HAP-1 (cell line): ENCODE data around the gene TSPAN32.
"Not testable (repeated sequence)": the region's sequence is repeated elsewhere in the genome, so short reads cannot be mapped to it uniquely, and the experiment has no call there.

Experiments
- DNase-seq, 2 experiments: peaks; one replicate each; pipeline ENCODE4 v3.0.0-alpha.2; 2016 to 2020; ENCODE audit warnings: low spot score in 2 of 2
- H3K27me3 ChIP-seq: fragments of 250-450 bp; sonication (Bioruptor Pico); 2 replicates; pipeline ENCODE4 v1.5.1; 2020; ENCODE audit warnings: low read depth, mild to moderate bottlenecking, moderate library complexity
- H3K36me3 ChIP-seq: fragments of 250-450 bp; sonication (Bioruptor Pico); replicated peaks from 2 replicates; pipeline ENCODE4 v1.5.1; 2020; ENCODE audit warnings: mild to moderate bottlenecking
- H3K4me1 ChIP-seq: fragments of 250-450 bp; sonication (Bioruptor Pico); 2 replicates; pipeline ENCODE4 v1.5.1; 2020; ENCODE audit warnings: mild to moderate bottlenecking
- H3K4me3 ChIP-seq: fragments of 250-450 bp; sonication (Bioruptor Pico); 2 replicates; pipeline ENCODE4 v1.5.1; 2020; ENCODE audit warnings: mild to moderate bottlenecking, moderate library complexity
- H3K9me3 ChIP-seq: fragments of 250-450 bp; sonication (Bioruptor Pico); 2 replicates; pipeline ENCODE4 v1.5.1; 2020; ENCODE audit warnings: mild to moderate bottlenecking, moderate library complexity
- in situ Hi-C: fragments of 300-500 bp; cut with MboI; formaldehyde crosslinking; loops from 3 replicates; pipeline ENCODE4 v1.14.3; 2020; ENCODE audit warnings: low sequenced_read_pairs, inconsistent platforms, mixed read lengths

TSPAN32 gene

DNA sequence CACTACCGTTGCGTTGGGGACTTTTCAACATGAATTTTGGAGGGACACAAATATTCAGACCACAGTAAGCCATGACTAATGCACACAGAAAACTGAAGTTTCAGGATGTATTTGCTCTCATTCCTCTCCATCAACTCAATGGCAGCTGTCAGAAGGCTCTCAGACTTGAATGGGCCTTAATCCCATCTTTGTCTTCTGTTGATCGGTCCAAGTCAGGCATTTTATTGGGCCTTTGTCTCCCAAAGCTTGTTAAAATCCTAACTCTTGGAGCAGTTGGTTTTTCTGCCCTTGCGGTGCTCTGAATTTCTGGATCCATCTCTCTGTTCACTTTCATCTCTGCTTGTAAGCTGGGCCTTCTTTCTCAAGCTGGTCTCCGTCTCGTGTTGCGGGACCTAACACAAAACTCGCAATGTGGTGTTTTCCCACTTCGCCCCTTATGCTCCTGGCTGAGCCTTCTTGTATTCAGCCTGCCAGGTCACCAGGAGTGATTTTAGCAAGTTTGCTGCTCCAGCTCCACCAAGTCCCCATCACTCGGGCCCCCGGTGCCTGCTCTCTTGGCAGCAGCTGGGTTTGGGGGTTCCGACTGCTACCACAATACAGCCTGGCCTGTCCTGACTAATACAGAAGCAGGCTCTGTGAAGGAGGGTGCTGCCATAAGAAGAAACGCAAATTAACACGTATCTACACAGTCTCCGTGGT is 27.0 kb downstream of the TSPAN32 start:
- Histone ChIP-seq H3K9me3 (peaks cover 4% of the 10 kb centered on the region; the same call in 1 of the 2 replicates), H3K4me1 (peaks cover 4% of the 10 kb centered on the region), H3K4me3 (no peak overlapping the region), H3K27me3 (no peaks in the 10 kb centered on the region; the same call in 1 of the 2 replicates), H3K36me3 (no peaks in the 10 kb centered on the region)
- in situ Hi-C loops: no loop called here
- DNase-seq: peak; percentile 43 to 72

DNA sequence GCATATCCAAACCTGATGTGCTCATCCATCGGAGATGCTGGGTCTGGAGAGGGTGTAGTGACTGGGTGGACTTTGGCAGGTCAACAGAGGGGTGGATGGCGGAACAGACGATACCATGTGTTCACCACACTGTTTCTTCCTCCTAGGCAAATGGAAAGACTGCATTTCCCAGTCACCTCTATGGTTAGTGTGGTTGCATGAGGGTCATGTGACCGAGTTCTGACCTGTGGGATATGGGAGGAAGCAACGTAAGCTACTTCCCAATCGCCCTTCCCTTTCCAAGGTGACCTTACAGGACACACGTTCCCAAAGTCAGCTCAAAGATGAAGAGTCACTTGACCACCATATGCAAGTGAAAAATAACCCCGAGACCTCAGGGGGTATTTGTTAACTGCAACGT is 27.7 kb downstream of the TSPAN32 start:
- Histone ChIP-seq H3K36me3 (no peaks in the 10 kb centered on the region), H3K27me3 (no peaks in the 10 kb centered on the region; the same call in 1 of the 2 replicates), H3K4me3 (no peak overlapping the region), H3K9me3 (peaks cover 4% of the 10 kb centered on the region; the same call in 1 of the 2 replicates), H3K4me1 (peaks cover 4% of the 10 kb centered on the region)
- no peak for DNase-seq
- in situ Hi-C loops: no loop called here

GRCh38 chr11:2330696-2331095 is 28.9 kb downstream of the TSPAN32 start:
- Histone ChIP-seq H3K36me3 (no peaks in the 10 kb centered on the region), H3K4me3 (no peak overlapping the region), H3K9me3 (peaks cover 4% of the 10 kb centered on the region; the same call in 1 of the 2 replicates), H3K4me1 (peaks cover 4% of the 10 kb centered on the region), H3K27me3 (no peaks in the 10 kb centered on the region; the same call in 1 of the 2 replicates)
- in situ Hi-C loops: no loop called here
- DNase-seq: no peak

- H3K4me1 ChIP-seq: peaks cover 4% of the 10 kb centered on the region
- H3K36me3 ChIP-seq: no peaks in the 10 kb centered on the region
- H3K9me3 ChIP-seq: peaks cover 4% of the 10 kb centered on the region; the same call in 1 of the 2 replicates
- in situ Hi-C loops: no loop called here
- H3K4me3 ChIP-seq: no peak overlapping the region
- no peaks in the 10 kb centered on the region; the same call in 1 of the 2 replicates for H3K27me3 ChIP-seq
- DNase-seq: no peak
Measured at GRCh38 chr11:2331404-2331803, 29.6 kb downstream of the TSPAN32 start.

DNA sequence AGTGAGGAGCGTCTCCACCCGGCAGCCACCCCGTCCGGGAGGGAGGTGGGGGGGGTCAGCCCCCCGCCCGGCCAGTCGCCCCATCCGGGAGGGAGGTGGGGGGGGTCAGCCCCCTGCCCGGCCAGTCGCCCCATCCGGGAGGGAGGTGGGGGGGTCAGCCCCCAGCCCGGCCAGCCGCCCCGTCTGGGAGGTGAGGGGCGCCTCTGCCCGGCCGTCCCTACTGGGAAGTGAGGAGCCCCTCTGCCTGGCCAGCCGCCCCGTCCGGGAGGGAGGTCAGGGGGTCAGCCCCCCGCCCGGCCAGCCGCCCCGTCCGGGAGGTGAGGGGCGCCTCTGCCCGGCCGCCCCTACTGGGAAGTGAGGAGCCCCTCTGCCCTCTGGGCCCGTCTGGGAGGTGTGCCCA is 30.8 kb downstream of the TSPAN32 start:
- H3K4me1 ChIP-seq, H3K9me3 ChIP-seq, H3K4me3 ChIP-seq, in situ Hi-C loops, DNase-seq, H3K27me3 ChIP-seq, H3K36me3 ChIP-seq: not testable (repeated sequence)

DNA sequence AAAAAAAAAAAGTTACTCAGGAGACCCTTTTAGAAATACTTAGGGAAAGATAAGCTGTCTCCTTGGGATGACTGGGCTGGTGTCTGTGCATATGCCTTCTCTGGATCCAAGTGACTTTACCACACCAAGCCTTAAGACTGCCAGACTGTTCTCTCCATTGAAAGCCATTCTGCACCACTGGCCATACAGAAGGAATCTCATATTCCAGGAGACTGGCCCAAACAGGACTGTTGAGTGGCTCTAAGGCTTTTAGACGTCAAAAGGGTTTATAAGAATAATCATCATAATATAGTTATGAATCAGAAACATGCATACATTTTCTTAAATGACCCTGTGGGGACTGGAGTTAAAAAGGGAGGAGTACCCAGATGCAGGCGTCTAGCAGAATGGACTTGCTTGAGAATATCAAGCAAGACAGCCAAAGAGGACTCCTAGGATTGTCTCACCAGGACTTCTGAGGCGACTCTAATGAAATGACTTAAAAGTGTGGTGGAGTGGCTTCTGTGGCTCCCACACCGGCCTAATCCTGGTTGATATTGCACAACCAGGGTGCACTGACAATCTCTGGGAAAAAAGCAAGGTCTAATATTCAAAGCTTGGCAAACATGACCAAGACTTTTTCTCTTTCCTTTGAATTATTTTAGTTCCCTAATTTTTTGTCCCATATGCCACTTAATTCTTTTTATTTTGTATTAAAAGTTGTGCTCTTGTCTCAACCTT is 31.8 kb downstream of the TSPAN32 start:
- in situ Hi-C loops: not testable (repeated sequence)

GRCh38 chr11:2335286-2335685 is 33.5 kb downstream of the TSPAN32 start:
- H3K4me1 ChIP-seq, H3K36me3 ChIP-seq, DNase-seq, H3K27me3 ChIP-seq, H3K9me3 ChIP-seq, H3K4me3 ChIP-seq, in situ Hi-C loops: not testable (repeated sequence)

More for the DNA sequence above, 31.8 kb downstream of the TSPAN32 start:
- H3K9me3 ChIP-seq, H3K4me3 ChIP-seq, H3K27me3 ChIP-seq, H3K36me3 ChIP-seq, DNase-seq, H3K4me1 ChIP-seq: not testable (repeated sequence)

GRCh38 chr11:2338760-2339159 is 36.9 kb downstream of the TSPAN32 start:
- in situ Hi-C loops, H3K4me3 ChIP-seq, H3K36me3 ChIP-seq, H3K27me3 ChIP-seq, H3K9me3 ChIP-seq, H3K4me1 ChIP-seq, DNase-seq: not testable (repeated sequence)

GRCh38 chr11:2342557-2342956 is 40.7 kb downstream of the TSPAN32 start:
- H3K9me3 ChIP-seq: no peaks in the 10 kb centered on the region
- peaks cover 5% of the 10 kb centered on the region for H3K27me3 ChIP-seq
- H3K4me3 ChIP-seq: no peak overlapping the region
- H3K36me3 ChIP-seq: no peaks in the 10 kb centered on the region
- in situ Hi-C loops: no loop called here
- H3K4me1 ChIP-seq: no peaks in the 10 kb centered on the region
- no peak for DNase-seq

DNA sequence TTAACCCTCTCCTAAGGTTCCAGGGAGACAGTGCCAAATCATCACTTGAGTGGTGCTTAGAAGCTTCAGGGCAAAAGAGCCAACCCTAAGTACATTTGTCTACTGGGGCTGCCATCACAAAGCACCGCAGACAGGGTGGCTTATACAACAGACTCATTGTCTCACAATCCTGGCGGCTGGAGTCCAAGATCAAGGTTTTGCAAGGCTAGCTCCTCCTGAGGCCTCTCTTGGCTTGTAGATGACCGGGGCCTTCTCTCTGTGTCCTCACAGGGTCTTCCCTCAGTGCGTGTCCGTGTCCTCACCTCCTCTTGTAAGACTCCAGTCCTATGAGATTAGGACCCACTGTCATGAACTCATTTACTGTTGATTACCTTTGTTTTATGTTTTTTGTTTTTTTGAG is 41.2 kb downstream of the TSPAN32 start:
- H3K9me3 ChIP-seq: no peaks in the 10 kb centered on the region
- no peaks in the 10 kb centered on the region for H3K4me1 ChIP-seq
- peaks cover 5% of the 10 kb centered on the region; the same call in 1 of the 2 replicates for H3K27me3 ChIP-seq
- in situ Hi-C loops: no loop called here
- H3K36me3 ChIP-seq: no peaks in the 10 kb centered on the region
- no peak overlapping the region for H3K4me3 ChIP-seq
- DNase-seq: no peak

- H3K4me1 ChIP-seq: no peaks in the 10 kb centered on the region
- H3K36me3 ChIP-seq: no peaks in the 10 kb centered on the region
- H3K4me3 ChIP-seq: no peak overlapping the region
- peaks cover under 1% of the 10 kb centered on the region; the same call in 1 of the 2 replicates for H3K27me3 ChIP-seq
- no peaks in the 10 kb centered on the region for H3K9me3 ChIP-seq
- DNase-seq: no peak
- in situ Hi-C loops: no loop called here
Measured at GRCh38 chr11:2343502-2343901, 41.7 kb downstream of the TSPAN32 start.

- H3K27me3 ChIP-seq: no peaks in the 10 kb centered on the region
- in situ Hi-C loops: no loop called here
- H3K36me3 ChIP-seq: no peaks in the 10 kb centered on the region
- no peak overlapping the region for H3K4me3 ChIP-seq
- no peak for DNase-seq
- no peaks in the 10 kb centered on the region for H3K4me1 ChIP-seq
- H3K9me3 ChIP-seq: 0 out of 2 replicates have a peak, but pooled peaks cover 2% of the 10 kb centered on the region
Measured at GRCh38 chr11:2345050-2345449, 43.2 kb downstream of the TSPAN32 start.

DNA sequence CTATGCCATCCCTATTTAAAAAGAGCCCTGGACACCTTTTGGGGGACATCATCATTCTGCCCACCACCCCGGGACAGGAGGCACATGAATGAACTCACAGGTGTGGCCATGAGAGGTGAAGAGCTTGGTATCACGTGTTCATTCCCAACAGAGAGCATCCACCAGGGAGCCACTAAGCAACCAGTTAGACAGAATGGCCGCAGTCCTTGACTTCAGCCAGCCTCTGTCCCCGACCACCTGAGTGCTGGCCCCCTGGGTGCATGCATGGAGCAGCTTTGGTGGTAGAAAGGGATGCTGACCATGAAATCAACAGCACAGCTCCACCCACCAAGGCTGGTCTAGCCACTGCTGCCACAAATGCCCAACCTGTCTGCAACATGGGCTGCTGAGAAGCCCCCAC is 44.2 kb downstream of the TSPAN32 start:
- no peaks in the 10 kb centered on the region for H3K27me3 ChIP-seq
- in situ Hi-C loops: no loop called here
- H3K9me3 ChIP-seq: 0 out of 2 replicates have a peak, but pooled peaks cover 2% of the 10 kb centered on the region
- no peak overlapping the region for H3K4me3 ChIP-seq
- DNase-seq: no peak
- H3K36me3 ChIP-seq: no peaks in the 10 kb centered on the region
- H3K4me1 ChIP-seq: no peaks in the 10 kb centered on the region

DNA sequence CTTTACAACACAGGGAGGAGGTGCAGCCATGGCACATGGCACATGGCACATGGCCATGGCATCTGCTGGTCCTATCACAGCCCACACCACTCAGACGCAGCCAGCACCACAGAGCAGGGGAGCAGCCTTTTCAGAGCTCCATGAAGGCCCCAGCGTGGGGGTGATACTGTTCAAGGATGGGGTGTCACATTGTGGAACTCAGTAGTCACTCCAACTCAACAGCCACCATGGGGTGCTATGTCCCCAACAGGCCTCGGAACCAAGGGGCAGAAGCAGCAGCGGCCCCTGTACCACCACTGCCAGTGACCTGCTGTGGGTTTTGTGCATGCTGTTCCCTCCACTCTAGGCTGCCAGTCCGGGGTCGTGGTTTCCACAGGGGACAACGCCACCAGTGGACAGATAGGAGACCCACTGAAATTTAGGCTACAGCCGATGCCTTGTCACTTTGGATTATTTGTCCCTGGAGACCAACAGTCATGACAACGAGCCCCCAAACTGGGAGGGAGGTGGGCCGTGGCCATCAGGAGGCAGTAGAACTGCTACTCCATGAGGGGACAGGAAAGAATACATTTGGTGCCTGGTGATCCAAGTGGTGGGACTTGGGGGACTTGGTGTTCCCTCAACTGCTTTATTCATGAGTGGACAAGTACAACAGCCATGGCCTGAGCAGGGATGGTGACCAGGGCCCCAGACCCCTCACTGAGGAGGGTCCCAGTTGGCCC is 44.9 kb downstream of the TSPAN32 start:
- no peaks in the 10 kb centered on the region for H3K36me3 ChIP-seq
- in situ Hi-C loops: no loop called here
- H3K4me1 ChIP-seq: no peaks in the 10 kb centered on the region
- H3K27me3 ChIP-seq: no peaks in the 10 kb centered on the region
- H3K4me3 ChIP-seq: no peak overlapping the region
- H3K9me3 ChIP-seq: 0 out of 2 replicates have a peak, but pooled peaks cover 2% of the 10 kb centered on the region
- DNase-seq: no peak
